ENCODE data around the gene GSX2.

GSX2 gene

GRCh38 chr4:54100595-54101189, 729 bp downstream of the GSX2 start:
- no peak for TF ChIP-seq TAF1 (IDR thresholded peaks at IDR 0.05; ENCODE audit: borderline replicate concordance, insufficient read depth, low read length)
- no peak for TF ChIP-seq SIN3A (IDR thresholded peaks at IDR 0.05; ENCODE audit: borderline replicate concordance, insufficient read depth, low read length)
- TF ChIP-seq POLR2AphosphoS5 (IDR thresholded peaks at IDR 0.05; ENCODE audit: low read depth, low read length) = no peak
- TF ChIP-seq FOXP2 (optimal IDR thresholded peaks at IDR 0.05; ENCODE audit: borderline replicate concordance, extremely low read depth, extremely low read length, insufficient read depth) = no peak
- no peak for TF ChIP-seq REST (IDR thresholded peaks at IDR 0.05; ENCODE audit: insufficient read depth in 1 of 2, low read depth in 2 of 2, low read length in 2 of 2)

DNA sequence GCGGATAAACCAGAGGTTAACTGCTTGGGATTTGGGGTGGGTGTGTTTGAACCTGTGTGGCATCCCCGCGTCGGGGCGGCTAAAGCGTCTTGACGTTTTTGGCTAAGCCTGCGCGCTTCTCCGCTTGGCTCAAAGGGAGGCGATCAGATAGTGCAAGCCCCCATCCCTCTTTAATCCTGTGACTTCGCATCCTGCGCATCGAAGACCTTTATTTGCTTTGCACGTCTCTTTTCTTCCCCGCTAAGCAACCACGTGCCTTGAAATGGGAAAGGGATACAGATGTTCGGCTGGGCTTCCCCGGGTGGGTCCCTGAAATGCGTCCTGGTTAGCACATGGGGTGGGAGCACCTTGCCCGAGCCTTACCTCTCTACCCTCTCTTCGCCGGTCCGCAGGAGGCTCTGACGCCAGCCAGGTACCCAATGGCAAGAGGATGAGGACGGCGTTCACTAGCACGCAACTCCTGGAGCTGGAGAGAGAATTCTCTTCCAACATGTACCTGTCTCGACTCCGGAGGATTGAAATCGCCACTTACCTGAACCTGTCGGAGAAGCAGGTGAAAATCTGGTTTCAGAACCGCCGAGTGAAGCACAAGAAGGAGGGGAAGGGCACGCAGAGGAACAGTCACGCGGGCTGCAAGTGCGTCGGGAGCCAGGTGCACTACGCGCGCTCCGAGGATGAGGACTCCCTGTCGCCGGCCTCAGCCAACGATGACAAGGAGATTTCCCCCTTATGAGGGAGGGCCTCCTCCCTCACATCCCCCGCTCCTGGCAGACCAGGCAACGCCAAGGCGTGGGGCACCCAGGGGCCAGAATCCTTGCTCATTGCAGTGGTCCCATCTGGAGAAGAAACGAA, 1.5 kb downstream of the GSX2 start:
- TF ChIP-seq SIN3A (IDR thresholded peaks at IDR 0.05; ENCODE audit: borderline replicate concordance, insufficient read depth, low read length) (no peak), POLR2AphosphoS5 (IDR thresholded peaks at IDR 0.05; ENCODE audit: low read depth, low read length) (no peak)

DNA sequence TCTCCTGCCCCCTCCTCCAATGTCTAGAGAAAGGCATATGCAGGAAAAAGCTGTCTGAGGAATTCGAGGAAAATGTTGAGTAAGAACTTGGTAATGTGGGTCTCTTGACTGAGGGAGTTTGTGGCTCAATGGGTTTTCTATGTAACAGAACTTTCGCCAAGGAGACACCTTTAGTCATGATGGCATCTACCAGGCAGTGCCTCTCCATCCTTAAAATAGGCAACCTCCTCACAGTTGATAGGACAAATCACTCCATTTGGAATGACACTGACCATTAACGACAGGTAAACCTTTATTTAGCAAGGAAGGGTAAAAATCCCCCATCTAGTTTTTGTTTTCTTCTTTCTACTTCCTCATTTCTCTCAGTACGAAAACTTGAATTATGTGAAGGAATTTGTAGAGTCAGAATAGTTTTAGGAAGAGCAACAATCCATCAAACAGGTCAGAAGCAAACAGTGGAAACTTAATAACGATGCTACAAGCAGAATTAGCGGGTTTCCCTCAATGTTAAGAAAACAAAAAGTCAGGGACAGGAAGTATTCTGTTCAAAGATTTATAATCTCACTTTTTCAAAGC, 2.7 kb downstream of the GSX2 start:
- TF ChIP-seq REST (IDR thresholded peaks at IDR 0.05; ENCODE audit: insufficient read depth in 1 of 2, low read depth in 2 of 2, low read length in 2 of 2) (no peak), SIN3A (IDR thresholded peaks at IDR 0.05; ENCODE audit: borderline replicate concordance, insufficient read depth, low read length) (no peak), FOXP2 (optimal IDR thresholded peaks at IDR 0.05; ENCODE audit: borderline replicate concordance, extremely low read depth, extremely low read length, insufficient read depth) (no peak), POLR2AphosphoS5 (IDR thresholded peaks at IDR 0.05; ENCODE audit: low read depth, low read length) (no peak), TAF1 (IDR thresholded peaks at IDR 0.05; ENCODE audit: borderline replicate concordance, insufficient read depth, low read length) (no peak)

GRCh38 chr4:54103190-54103574, 3.2 kb downstream of the GSX2 start:
- TF ChIP-seq POLR2AphosphoS5 (IDR thresholded peaks at IDR 0.05; ENCODE audit: low read depth, low read length) (no peak), TAF1 (IDR thresholded peaks at IDR 0.05; ENCODE audit: borderline replicate concordance, insufficient read depth, low read length) (no peak), SIN3A (IDR thresholded peaks at IDR 0.05; ENCODE audit: borderline replicate concordance, insufficient read depth, low read length) (no peak), FOXP2 (optimal IDR thresholded peaks at IDR 0.05; ENCODE audit: borderline replicate concordance, extremely low read depth, extremely low read length, insufficient read depth) (no peak), REST (IDR thresholded peaks at IDR 0.05; ENCODE audit: insufficient read depth in 1 of 2, low read depth in 2 of 2, low read length in 2 of 2) (no peak)

DNA sequence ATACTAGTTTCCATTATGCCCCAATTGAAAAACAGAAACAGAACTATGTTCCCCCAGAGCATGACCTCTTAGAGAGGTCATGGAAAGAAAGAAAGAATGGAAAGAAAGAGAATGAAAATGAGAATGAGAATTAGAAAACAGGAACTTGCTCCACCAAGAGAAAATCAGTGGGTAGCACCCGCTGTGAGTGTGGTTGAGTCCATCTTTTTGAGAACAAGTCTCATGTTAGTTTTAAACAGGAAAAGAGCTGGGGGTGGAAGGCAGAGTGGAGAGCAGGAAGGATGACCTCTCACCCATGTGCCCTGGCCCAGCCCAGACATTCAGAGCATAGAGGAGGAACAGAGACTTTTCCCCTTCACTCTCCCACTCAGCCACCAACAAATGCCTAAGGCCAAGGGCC, 4.9 kb downstream of the GSX2 start:
- TF ChIP-seq TAF1 (IDR thresholded peaks at IDR 0.05; ENCODE audit: borderline replicate concordance, insufficient read depth, low read length) = no peak
- TF ChIP-seq POLR2AphosphoS5 (IDR thresholded peaks at IDR 0.05; ENCODE audit: low read depth, low read length) = no peak
- TF ChIP-seq SIN3A (IDR thresholded peaks at IDR 0.05; ENCODE audit: borderline replicate concordance, insufficient read depth, low read length) = no peak
- no peak for TF ChIP-seq FOXP2 (optimal IDR thresholded peaks at IDR 0.05; ENCODE audit: borderline replicate concordance, extremely low read depth, extremely low read length, insufficient read depth)
- TF ChIP-seq REST (IDR thresholded peaks at IDR 0.05; ENCODE audit: insufficient read depth in 1 of 2, low read depth in 2 of 2, low read length in 2 of 2) = no peak
